ENCODE measurements around the gene ZDHHC22.

DNA sequence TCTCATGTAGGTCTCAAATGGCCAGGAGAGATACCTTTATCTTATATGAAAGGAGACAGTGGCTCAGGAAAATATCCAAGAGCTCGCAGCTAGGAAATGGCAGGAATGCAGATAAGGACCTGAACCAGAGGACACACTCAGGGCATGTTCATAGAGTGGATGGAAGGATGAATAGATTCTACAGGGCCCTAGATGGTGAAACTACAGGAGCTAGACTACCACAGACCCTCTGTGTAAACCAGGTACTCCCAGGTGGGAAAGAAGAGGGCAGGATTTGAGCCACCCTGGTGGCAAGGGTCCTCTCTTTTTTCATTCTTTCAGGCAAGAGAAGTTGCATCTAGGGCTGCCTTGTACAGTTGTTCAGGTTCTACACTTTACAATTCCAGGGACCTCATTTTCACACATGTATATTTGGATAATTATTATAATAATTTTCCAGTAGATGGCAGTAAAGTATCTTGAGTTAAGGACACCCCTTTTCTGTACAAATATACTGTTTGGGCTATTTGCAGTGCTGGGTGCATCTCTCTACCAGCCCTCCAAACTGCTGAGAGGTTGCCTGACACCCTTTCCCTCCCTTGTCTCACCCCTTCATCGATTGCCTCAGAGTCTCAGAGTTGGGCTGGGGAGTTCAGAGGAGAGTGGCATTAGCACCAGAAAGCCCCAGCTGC lies 10.5 kb upstream of the ZDHHC22 start:
- TF ChIP-seq ZFX (IDR thresholded peaks at IDR 0.05; ENCODE audit: borderline replicate concordance): no peak
- TF ChIP-seq, protein P1, sequence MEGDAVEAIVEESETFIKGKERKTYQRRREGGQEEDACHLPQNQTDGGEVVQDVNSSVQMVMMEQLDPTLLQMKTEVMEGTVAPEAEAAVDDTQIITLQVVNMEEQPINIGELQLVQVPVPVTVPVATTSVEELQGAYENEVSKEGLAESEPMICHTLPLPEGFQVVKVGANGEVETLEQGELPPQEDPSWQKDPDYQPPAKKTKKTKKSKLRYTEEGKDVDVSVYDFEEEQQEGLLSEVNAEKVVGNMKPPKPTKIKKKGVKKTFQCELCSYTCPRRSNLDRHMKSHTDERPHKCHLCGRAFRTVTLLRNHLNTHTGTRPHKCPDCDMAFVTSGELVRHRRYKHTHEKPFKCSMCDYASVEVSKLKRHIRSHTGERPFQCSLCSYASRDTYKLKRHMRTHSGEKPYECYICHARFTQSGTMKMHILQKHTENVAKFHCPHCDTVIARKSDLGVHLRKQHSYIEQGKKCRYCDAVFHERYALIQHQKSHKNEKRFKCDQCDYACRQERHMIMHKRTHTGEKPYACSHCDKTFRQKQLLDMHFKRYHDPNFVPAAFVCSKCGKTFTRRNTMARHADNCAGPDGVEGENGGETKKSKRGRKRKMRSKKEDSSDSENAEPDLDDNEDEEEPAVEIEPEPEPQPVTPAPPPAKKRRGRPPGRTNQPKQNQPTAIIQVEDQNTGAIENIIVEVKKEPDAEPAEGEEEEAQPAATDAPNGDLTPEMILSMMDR (IDR thresholded peaks at IDR 0.05): no peak

All from 22Rv1 (cell line).